Astrocyte (in vitro differentiated cells and primary cell): Measurements from ENCODE around the gene ARHGEF5. TPM values are rescaled to one million over a fixed set of nuclear protein-coding genes. Genes with fewer than 3 reads are reported as not detected.
"Not testable (repeated sequence)": the region's sequence is repeated elsewhere in the genome, so short reads cannot be mapped to it uniquely, and the experiment has no call there.

Source experiments
- DNase-seq: peaks from one replicate; pipeline ENCODE4 v3.0.0-alpha.2; 2010; ENCODE audit warnings: low read depth
- FAIRE-seq: peaks from 2 replicates; lab custom pipeline; 2011; peaks lifted over from hg19 to GRCh38; lab: Jason Lieb, UNC
- H2AFZ ChIP-seq: 2 replicates; pipeline ENCODE4 v1.6.0; 2012; ENCODE audit warnings: low read depth, low read length, inconsistent platforms
- H3K27ac ChIP-seq: 2 replicates; pipeline ENCODE4 v1.5.1; 2011; ENCODE audit warnings: low read depth, low read length, inconsistent platforms
- H3K27me3 ChIP-seq: 2 replicates; pipeline ENCODE4 v1.6.0; 2011; ENCODE audit warnings: low read length, inconsistent platforms; ENCODE audit not compliant: insufficient read depth
- H3K36me3 ChIP-seq: 2 replicates; pipeline ENCODE4 v1.5.1; 2011; ENCODE audit warnings: low read length, inconsistent platforms; ENCODE audit not compliant: insufficient read depth
- H3K4me1 ChIP-seq: 2 replicates; pipeline ENCODE4 v1.5.1; 2011; ENCODE audit warnings: low read length, inconsistent platforms; ENCODE audit not compliant: insufficient read depth
- H3K4me2 ChIP-seq: 2 replicates; pipeline ENCODE4 v1.6.0; 2012; ENCODE audit warnings: low read length, inconsistent platforms
- H3K4me3 ChIP-seq: 2 replicates; pipeline ENCODE4 v1.5.1; 2011; ENCODE audit warnings: low read depth, mild to moderate bottlenecking, low read length, inconsistent platforms; ENCODE audit not compliant: insufficient read depth
- H3K79me2 ChIP-seq: 2 replicates; pipeline ENCODE4 v1.6.0; 2012; ENCODE audit warnings: mild to moderate bottlenecking, low read length, inconsistent platforms; ENCODE audit not compliant: insufficient read depth
- H3K9ac ChIP-seq: 2 replicates; pipeline ENCODE4 v1.6.0; 2012; ENCODE audit warnings: mild to moderate bottlenecking, low read length, inconsistent platforms
- H3K9me3 ChIP-seq: 2 replicates; pipeline ENCODE4 v1.5.1; 2012; ENCODE audit warnings: low read depth, mild to moderate bottlenecking, low read length, inconsistent platforms; ENCODE audit not compliant: insufficient read depth
- H4K20me1 ChIP-seq: 2 replicates; pipeline ENCODE4 v1.6.0; 2012; ENCODE audit warnings: low read length, inconsistent platforms; ENCODE audit not compliant: insufficient read depth
- H3K27ac Mint-ChIP-seq: one replicate; pipeline ENCODE4 v1.8.0; 2021; ENCODE audit warnings: mild to moderate bottlenecking, mixed read lengths; ENCODE audit not compliant: unreplicated experiment
- H3K27me3 Mint-ChIP-seq: one replicate; pipeline ENCODE4 v1.8.0; 2021; ENCODE audit warnings: low read depth, mixed read lengths; ENCODE audit not compliant: unreplicated experiment
- H3K36me3 Mint-ChIP-seq: one replicate; pipeline ENCODE4 v1.8.0; 2021; ENCODE audit warnings: low read depth, mixed read lengths; ENCODE audit not compliant: unreplicated experiment
- H3K4me1 Mint-ChIP-seq: one replicate; pipeline ENCODE4 v1.8.0; 2021; ENCODE audit warnings: low read depth, mixed read lengths; ENCODE audit not compliant: unreplicated experiment
- H3K4me3 Mint-ChIP-seq: one replicate; pipeline ENCODE4 v1.8.0; 2021; ENCODE audit warnings: mild to moderate bottlenecking, moderate library complexity, mixed read lengths; ENCODE audit not compliant: unreplicated experiment
- H3K9me3 Mint-ChIP-seq: one replicate; pipeline ENCODE4 v1.8.0; 2021; ENCODE audit warnings: mild to moderate bottlenecking, mixed read lengths; ENCODE audit not compliant: unreplicated experiment
- CTCF ChIP-seq: IDR thresholded peaks from 2 replicates; pipeline ENCODE4 v1.5.1; 2011; ENCODE audit warnings: low read depth, mild to moderate bottlenecking, inconsistent platforms, low read length, moderate library complexity; ENCODE audit not compliant: insufficient read depth
- EZH2 ChIP-seq: IDR thresholded peaks from 2 replicates; pipeline ENCODE4 v1.6.1; 2012; ENCODE audit warnings: mild to moderate bottlenecking, low read length, inconsistent platforms; ENCODE audit not compliant: insufficient read depth
- total RNA-seq: library from RNA; stranded (reverse); gene quantifications from 2 replicates; pipeline ENCODE4 v1.2.1, GENCODE V29; 2021

ARHGEF5 gene
- total RNA-seq, 1 donor from 2014 or later, result 9.3 TPM

GRCh38 chr7:144427539-144427938 is 72.3 kb downstream of the ARHGEF5 start:
- not testable (repeated sequence) for H3K27me3 ChIP-seq, DNase-seq, H3K27ac Mint-ChIP-seq, H3K36me3 Mint-ChIP-seq, H2AFZ ChIP-seq, H3K4me1 ChIP-seq, H3K9me3 ChIP-seq, FAIRE-seq, H3K79me2 ChIP-seq, H3K4me3 ChIP-seq, H3K36me3 ChIP-seq, H4K20me1 ChIP-seq, H3K27me3 Mint-ChIP-seq, H3K9ac ChIP-seq, H3K4me2 ChIP-seq, H3K27ac ChIP-seq, H3K4me1 Mint-ChIP-seq, H3K4me3 Mint-ChIP-seq
- H3K9me3 Mint-ChIP-seq, result peaks cover 17% of the 10 kb centered on the region

- no peaks in the 10 kb centered on the region for H3K27me3 ChIP-seq
- H3K4me2 ChIP-seq, result no peak overlapping the region
- no peak overlapping the region for H2AFZ ChIP-seq
- no peaks in the 10 kb centered on the region for H3K36me3 Mint-ChIP-seq
- no peaks in the 10 kb centered on the region for H3K4me1 ChIP-seq
- no peak for TF ChIP-seq CTCF
- no peak for TF ChIP-seq EZH2
- no peaks in the 10 kb centered on the region for H3K4me1 Mint-ChIP-seq
- no peak overlapping the region for H3K9ac ChIP-seq
- H3K79me2 ChIP-seq, result no peaks in the 10 kb centered on the region
- H3K9me3 Mint-ChIP-seq, result peaks cover 14% of the 10 kb centered on the region
- H4K20me1 ChIP-seq, result no peaks in the 10 kb centered on the region
- DNase-seq (no peak), FAIRE-seq (no peak)
- H3K9me3 ChIP-seq, result no peaks in the 10 kb centered on the region
- no peaks in the 10 kb centered on the region for H3K36me3 ChIP-seq
- H3K27me3 Mint-ChIP-seq, result no peaks in the 10 kb centered on the region
- no peak overlapping the region for H3K4me3 ChIP-seq
- no peak overlapping the region for H3K27ac ChIP-seq
- no peak overlapping the region for H3K27ac Mint-ChIP-seq
- H3K4me3 Mint-ChIP-seq, result no peak overlapping the region
These were observed 73.2 kb downstream of the ARHGEF5 start for GRCh38 chr7:144428431-144428830.

Other genes with a start within 250 kb of the ARHGEF5 start
- gene OR2A2, start 245.8 kb upstream of the ARHGEF5 start, total RNA-seq, result not detected in 2 replicates
- not detected in 2 replicates for gene OR2A14, start 232.2 kb upstream of the ARHGEF5 start, total RNA-seq
- gene CTAGE4, start 171.9 kb upstream of the ARHGEF5 start, total RNA-seq, result 0.99 and 1.4 TPM in 2 replicates
- 4.4 and 5.0 TPM in 2 replicates for gene ARHGEF35, start 159.6 kb upstream of the ARHGEF5 start, total RNA-seq
- gene OR2A42, start 115.8 kb upstream of the ARHGEF5 start, total RNA-seq, result not detected in 2 replicates
- 0.62 and 0.64 TPM in 2 replicates for gene OR2A7, start 90.6 kb upstream of the ARHGEF5 start, total RNA-seq
- gene CTAGE8, start 86.1 kb upstream of the ARHGEF5 start, total RNA-seq, result 0.96 and 0.98 TPM in 2 replicates
- not detected in 2 replicates for gene OR2A1, start 43.0 kb upstream of the ARHGEF5 start, total RNA-seq
- not detected in 2 replicates for gene NOBOX, start 48.3 kb downstream of the ARHGEF5 start, total RNA-seq